Ascending aorta (tissue), 2 donors: ENCODE results near the gene PLAU. TPM values are rescaled to one million over a fixed set of nuclear protein-coding genes. Genes with fewer than 3 reads are reported as not detected.

Experiments
- DNase-seq, 2 donors: peaks; one replicate each; pipeline ENCODE4 v3.0.0-alpha.2; 2019; ENCODE audit warnings: low spot score in 2 of 2
- H3K27ac ChIP-seq, 2 donors: fragments of 200-600 bp; sonication (generic); one replicate each; pipeline ENCODE4 v1.5.1; 2016 to 2017; ENCODE audit warnings: mild to moderate bottlenecking in 1 of 2
- H3K27me3 ChIP-seq: fragments of 200-600 bp; sonication (generic); one replicate; pipeline ENCODE4 v1.5.1; 2017
- H3K36me3 ChIP-seq, 2 donors: fragments of 200-600 bp; sonication (generic); one replicate each; pipeline ENCODE4 v1.5.1; 2016
- H3K4me1 ChIP-seq, 2 donors: fragments of 200-600 bp; sonication (generic); one replicate each; pipeline ENCODE4 v1.5.1; 2016 to 2017; ENCODE audit warnings: mild to moderate bottlenecking in 1 of 2
- H3K4me3 ChIP-seq, 2 donors: fragments of 200-600 bp; sonication (generic); one replicate each; pipeline ENCODE4 v1.5.1; 2016 to 2017; ENCODE audit warnings: mild to moderate bottlenecking in 1 of 2
- H3K9me3 ChIP-seq, 2 donors: fragments of 200-600 bp; sonication (generic); one replicate each; pipeline ENCODE4 v1.5.1; 2016
- intact Hi-C: fragments of 100-400 bp; cut with DNase I; formaldehyde crosslinking; loops from one replicate; pipeline ENCODE4 v1.15.1; 2023
- total RNA-seq: library from RNA; depleted of rRNA; stranded (reverse); fragments of >200 nt; gene quantifications from one replicate; pipeline ENCODE4 v1.1.0, GENCODE V29; 2016
- TF ChIP-seq, protein P1 (sequence below), 3 experiments: fragments of 200-600 bp in 2 of 3; fragments of 450-650 bp in 1 of 3; sonication (generic) in 2 of 3; IDR thresholded peaks; one replicate each; pipeline ENCODE4 v1.5.1; 2016 to 2019; ENCODE audit warnings: antibody characterized with exemption in 3 of 3, mild to moderate bottlenecking in 1 of 3, moderate library complexity in 1 of 3

PLAU gene
- total RNA-seq, 1 donor from 2014 or later = 1.5 TPM

DNA sequence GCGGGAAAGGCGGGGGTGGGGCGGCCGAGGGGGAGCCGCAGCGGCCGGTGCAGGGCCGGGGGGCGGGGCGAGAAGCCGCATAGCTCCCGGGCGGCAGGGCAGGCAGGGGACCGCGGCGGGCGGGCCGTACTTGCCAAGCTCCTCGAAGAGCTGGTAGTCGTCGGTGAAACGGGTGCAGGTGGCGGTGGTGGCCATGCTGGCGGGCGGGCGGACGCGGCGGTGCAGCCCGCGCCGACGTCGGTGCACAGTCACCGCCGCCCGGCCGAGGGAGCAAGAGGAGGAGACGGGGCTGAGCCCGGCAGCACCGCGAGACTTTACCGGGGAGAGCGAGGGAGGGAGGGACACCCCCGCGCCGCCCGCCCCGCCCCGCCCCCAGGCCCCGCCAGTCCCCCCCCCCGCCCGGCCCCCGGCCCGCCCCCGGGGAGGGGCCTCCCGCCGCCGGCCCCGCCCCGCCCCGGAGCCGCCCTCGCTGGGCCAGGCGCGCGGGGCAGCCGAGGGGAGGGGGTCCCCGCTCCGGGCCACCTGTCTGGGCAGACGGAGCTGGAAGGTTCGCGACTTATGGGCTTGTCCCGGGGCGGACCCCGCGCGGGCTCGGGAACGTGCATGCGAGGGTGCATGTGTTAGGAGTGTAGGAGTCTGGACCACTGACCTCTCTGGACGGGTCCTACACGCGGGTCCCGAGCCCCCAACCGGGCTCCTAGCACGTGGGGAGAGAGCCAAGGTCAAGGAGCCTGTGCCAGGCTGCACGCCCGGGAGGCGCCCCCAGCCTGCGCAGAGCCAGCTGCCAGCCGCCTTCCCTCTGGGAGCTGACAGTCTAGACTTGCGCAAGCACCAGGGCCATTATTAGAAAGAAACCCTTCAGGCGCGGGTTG lies 36.4 kb upstream of the PLAU start, which contains the start of gene CAMK2G:
Gene CAMK2G (minus strand): TSS at position 289 of the 872 bp plus-strand sequence. CDS start 94 bp downstream, at position 195.
- TF ChIP-seq, protein P1, sequence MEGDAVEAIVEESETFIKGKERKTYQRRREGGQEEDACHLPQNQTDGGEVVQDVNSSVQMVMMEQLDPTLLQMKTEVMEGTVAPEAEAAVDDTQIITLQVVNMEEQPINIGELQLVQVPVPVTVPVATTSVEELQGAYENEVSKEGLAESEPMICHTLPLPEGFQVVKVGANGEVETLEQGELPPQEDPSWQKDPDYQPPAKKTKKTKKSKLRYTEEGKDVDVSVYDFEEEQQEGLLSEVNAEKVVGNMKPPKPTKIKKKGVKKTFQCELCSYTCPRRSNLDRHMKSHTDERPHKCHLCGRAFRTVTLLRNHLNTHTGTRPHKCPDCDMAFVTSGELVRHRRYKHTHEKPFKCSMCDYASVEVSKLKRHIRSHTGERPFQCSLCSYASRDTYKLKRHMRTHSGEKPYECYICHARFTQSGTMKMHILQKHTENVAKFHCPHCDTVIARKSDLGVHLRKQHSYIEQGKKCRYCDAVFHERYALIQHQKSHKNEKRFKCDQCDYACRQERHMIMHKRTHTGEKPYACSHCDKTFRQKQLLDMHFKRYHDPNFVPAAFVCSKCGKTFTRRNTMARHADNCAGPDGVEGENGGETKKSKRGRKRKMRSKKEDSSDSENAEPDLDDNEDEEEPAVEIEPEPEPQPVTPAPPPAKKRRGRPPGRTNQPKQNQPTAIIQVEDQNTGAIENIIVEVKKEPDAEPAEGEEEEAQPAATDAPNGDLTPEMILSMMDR (IDR thresholded peaks at IDR 0.05) = no peak
- intact Hi-C loops = loop anchor here (1.0 to 10.0 kb wide), 3 partner anchors 15 to 1240 kb away; partner anchors contain the start of gene SAMD8

DNA sequence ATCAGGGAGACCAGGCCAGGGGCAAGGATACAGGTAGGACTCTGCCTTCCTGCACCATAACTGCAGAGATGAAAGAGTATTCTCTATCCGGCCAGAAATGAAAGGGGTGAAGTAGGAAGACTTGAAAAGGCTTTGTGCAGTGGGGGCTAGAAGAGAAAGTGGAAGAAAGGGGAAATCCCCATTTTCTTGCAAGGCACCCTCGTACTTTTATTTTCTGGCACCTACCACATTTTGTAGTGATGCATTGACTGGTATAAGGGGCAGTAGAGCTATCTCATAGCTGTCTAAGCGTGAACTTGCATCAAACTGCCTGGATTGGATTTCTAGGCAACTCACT lies 35.8 kb upstream of the PLAU start:
- Histone ChIP-seq H3K27me3 (no peaks in the 10 kb centered on the region), H3K36me3 (peaks cover 4 to 13% of the 10 kb centered on the region in 2 donors), H3K9me3 (no peaks in the 10 kb centered on the region), H3K4me1 (peaks cover 16 to 46% of the 10 kb centered on the region in 2 donors), H3K4me3 (peak overlapping the region; percentile 75 to 96), H3K27ac (peak overlapping the region; percentile 67 to 87)
- intact Hi-C loops = loop anchor here (10.0 kb wide), 1 partner anchor 1240 kb away; the partner anchor contains the start of gene SAMD8
- no peak for DNase-seq
- TF ChIP-seq, protein P1 (IDR thresholded peaks at IDR 0.05) = no peak

More for the DNA sequence above, 36.4 kb upstream of the PLAU start, which contains the start of gene CAMK2G:
- Histone ChIP-seq H3K27ac (peak within 1 kb of the TSS; percentile 67 to 87), H3K27me3 (no peaks in the 10 kb centered on the region), H3K4me3 (peak within 1 kb of the TSS; percentile 75 to 96), H3K36me3 (peaks cover 6 to 19% of the 10 kb centered on the region in 2 donors), H3K4me1 (peaks cover 16 to 48% of the 10 kb centered on the region in 2 donors), H3K9me3 (no peaks in the 10 kb centered on the region)
- DNase-seq = peak; percentile 41 to 91

DNA sequence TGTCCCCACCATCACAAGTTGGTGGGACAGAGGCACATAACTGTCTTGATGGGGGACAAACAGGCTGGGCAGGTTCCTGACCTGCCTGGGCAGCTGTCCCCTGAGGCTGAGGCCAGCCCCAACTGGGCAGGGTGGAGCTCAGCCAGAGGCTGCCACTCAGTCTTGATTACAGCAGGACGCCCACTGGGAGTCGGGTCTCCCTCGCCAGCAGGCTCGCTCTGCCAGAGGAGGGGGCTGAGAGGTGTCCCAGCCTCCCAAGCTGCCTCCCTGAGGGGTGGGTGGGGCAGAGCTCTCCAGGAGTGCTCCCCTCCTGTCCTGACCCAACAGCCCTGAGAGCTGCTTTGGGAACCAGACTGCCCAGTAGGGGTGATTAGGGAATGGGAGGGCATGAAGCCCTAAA lies 34.8 kb upstream of the PLAU start:
- Histone ChIP-seq H3K36me3 (peaks cover 2% of the 10 kb centered on the region in 2 donors), H3K4me1 (peaks cover 10 to 37% of the 10 kb centered on the region in 2 donors), H3K9me3 (no peaks in the 10 kb centered on the region), H3K4me3 (no peak overlapping the region), H3K27me3 (no peaks in the 10 kb centered on the region), H3K27ac (peak overlapping the region; percentile 79 to 87)
- intact Hi-C loops = loop anchor here (10.0 kb wide), 1 partner anchor 1239 kb away; the partner anchor contains the start of gene SAMD8
- no peak for DNase-seq
- TF ChIP-seq, protein P1 (IDR thresholded peaks at IDR 0.05) = no peak

DNA sequence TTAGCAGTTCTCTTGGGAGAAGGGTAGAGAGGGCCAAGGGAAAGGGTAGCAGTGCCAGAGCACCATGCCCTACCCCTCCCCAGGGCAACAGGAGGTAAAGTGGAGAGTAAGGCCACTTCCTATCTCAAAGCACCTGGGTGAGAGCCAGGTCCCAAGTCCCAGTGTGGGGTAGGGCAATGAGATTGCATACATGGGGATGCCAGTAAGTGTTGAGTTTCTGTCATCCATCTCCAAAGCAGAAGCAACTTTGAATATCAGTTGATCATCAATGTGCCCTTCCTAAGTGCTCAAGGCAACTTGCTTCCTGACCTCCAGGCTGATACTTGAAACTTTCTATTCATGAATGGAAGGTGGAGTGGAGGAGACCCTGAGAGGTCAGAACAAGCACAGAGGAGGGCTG lies 34.4 kb upstream of the PLAU start:
- Histone ChIP-seq H3K4me3 (no peak overlapping the region), H3K27ac (peak overlapping the region; percentile 79 to 87), H3K27me3 (no peaks in the 10 kb centered on the region), H3K9me3 (no peaks in the 10 kb centered on the region), H3K4me1 (peaks cover 8 to 34% of the 10 kb centered on the region in 2 donors), H3K36me3 (no peaks in the 10 kb centered on the region)
- intact Hi-C loops = loop anchor here (10.0 kb wide), 1 partner anchor 1238 kb away; the partner anchor contains the start of gene SAMD8
- TF ChIP-seq, protein P1 (IDR thresholded peaks at IDR 0.05) = no peak
- DNase-seq = no peak

DNA sequence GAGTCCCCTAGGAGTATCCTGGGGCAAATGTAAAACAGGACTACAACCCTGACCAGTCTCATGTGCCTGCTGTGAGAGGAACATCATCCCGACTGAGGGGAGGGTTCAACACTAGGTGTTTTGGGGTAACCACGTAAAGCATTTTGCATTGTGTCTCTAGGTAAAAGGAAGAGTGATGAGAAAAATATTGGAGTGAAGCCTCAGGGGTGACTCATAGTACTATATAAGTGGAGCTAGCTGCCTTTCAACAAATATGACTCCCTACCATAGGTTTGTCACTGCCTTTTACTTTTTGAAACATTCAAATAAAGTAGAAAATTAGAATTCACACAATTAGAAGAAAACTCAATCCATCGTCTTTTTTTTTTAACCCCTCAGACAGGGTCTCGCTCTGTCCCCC lies 34.0 kb upstream of the PLAU start:
- H3K9me3 ChIP-seq = no peaks in the 10 kb centered on the region
- TF ChIP-seq, protein P1 (IDR thresholded peaks at IDR 0.05) = no peak
- H3K27me3 ChIP-seq = no peaks in the 10 kb centered on the region
- no peaks in the 10 kb centered on the region for H3K36me3 ChIP-seq
- no peak overlapping the region for H3K4me3 ChIP-seq
- intact Hi-C loops = loop anchor here (10.0 kb wide), 1 partner anchor 1238 kb away; the partner anchor contains the start of gene SAMD8
- H3K4me1 ChIP-seq = peaks cover 4 to 30% of the 10 kb centered on the region in 2 donors
- no peak for DNase-seq
- H3K27ac ChIP-seq = peak overlapping the region; percentile 79 to 87
